H1 (cell line): ENCODE results near the gene KISS1R. TPM values are rescaled to one million over a fixed set of nuclear protein-coding genes. Genes with fewer than 3 reads are reported as not detected.

Experiments used
- CTCF ChIA-PET: fragments of 300-600 bp; sonication (Branson Sonifier 250); formaldehyde crosslinking; loops from one replicate; lab custom pipeline; 2021; ENCODE audit not compliant: partially characterized antibody; lab: Charles Lee
- POLR2A ChIA-PET: fragments of 300-600 bp; sonication (Branson Sonifier 250); formaldehyde crosslinking; loops from one replicate; lab custom pipeline; 2021; ENCODE audit warnings: inconsistent platforms; ENCODE audit not compliant: partially characterized antibody; lab: Charles Lee
- DNase-seq, 2 experiments: peaks; one replicate each; pipeline versions ENCODE4 v3.0.0 to v3.0.0-alpha.2; 2010 to 2022; ENCODE audit warnings: low spot score in 2 of 2, low read depth in 1 of 2, mixed read lengths in 1 of 2
- FAIRE-seq: peaks from 2 replicates; lab custom pipeline; 2011; peaks lifted over from hg19 to GRCh38; lab: Jason Lieb, UNC
- H2AFZ ChIP-seq: 2 replicates; pipeline ENCODE4 v1.8.1; 2012; ENCODE audit warnings: low read length, inconsistent platforms
- H2AK5ac ChIP-seq: 2 replicates; pipeline ENCODE4 v1.6.1; 2013; ENCODE audit warnings: low read depth, low read length
- H2BK120ac ChIP-seq: replicated peaks from 2 replicates; pipeline ENCODE3; 2013; ENCODE audit warnings: low read depth, low read length, inconsistent platforms
- H2BK12ac ChIP-seq: 2 replicates; pipeline ENCODE4 v1.6.1; 2013; ENCODE audit warnings: low read depth, low read length
- H2BK15ac ChIP-seq: 2 replicates; pipeline ENCODE4 v1.6.1; 2013; ENCODE audit warnings: low read length
- H2BK20ac ChIP-seq: 2 replicates; pipeline ENCODE4 v1.6.1; 2013; ENCODE audit warnings: low read length
- H2BK5ac ChIP-seq: 2 replicates; pipeline ENCODE4 v1.6.1; 2013; ENCODE audit warnings: low read depth, low read length
- H3K14ac ChIP-seq: 2 replicates; pipeline ENCODE4 v1.6.1; 2013; ENCODE audit warnings: inconsistent platforms; ENCODE audit not compliant: insufficient read length
- H3K18ac ChIP-seq: 2 replicates; pipeline ENCODE4 v1.6.1; 2013; ENCODE audit warnings: low read length; ENCODE audit errors: extremely low read depth
- H3K23ac ChIP-seq: 2 replicates; pipeline ENCODE4 v1.6.1; 2013; ENCODE audit warnings: inconsistent platforms; ENCODE audit not compliant: insufficient read length
- H3K23me2 ChIP-seq: 2 replicates; pipeline ENCODE4 v1.6.1; 2013; ENCODE audit warnings: low read depth, low read length
- H3K27ac ChIP-seq: 2 replicates; pipeline ENCODE4 v1.6.1; 2011; ENCODE audit warnings: low read depth, low read length, inconsistent platforms
- H3K27me3 ChIP-seq, 4 experiments: replicated peaks in 1 of 4; 1 replicate in 1 of 4; 2 replicates in 3 of 4; pipeline versions ENCODE4 v1.6.1 to v1.8.1; 2011 to 2013; ENCODE audit warnings: low read length in 3 of 4, mild to moderate bottlenecking in 3 of 4, inconsistent platforms in 2 of 4, mixed read lengths in 2 of 4, moderate library complexity in 1 of 4; ENCODE audit not compliant: control insufficient read depth in 3 of 4, insufficient read depth in 3 of 4; ENCODE audit errors: extremely low read depth in 1 of 4
- H3K36me3 ChIP-seq, 4 experiments: 2 replicates each; pipeline versions ENCODE4 v1.6.1 to v1.8.1; 2011 to 2013; ENCODE audit warnings: mild to moderate bottlenecking in 4 of 4, low read length in 3 of 4, moderate library complexity in 2 of 4, control low read depth in 1 of 4, inconsistent platforms in 1 of 4; ENCODE audit not compliant: insufficient read depth in 4 of 4, control insufficient read depth in 2 of 4
- H3K4ac ChIP-seq: replicated peaks from 2 replicates; pipeline ENCODE3; 2013; ENCODE audit warnings: low read length, low read depth, mixed read lengths, inconsistent platforms; ENCODE audit not compliant: insufficient read length
- H3K4me1 ChIP-seq, 4 experiments: replicated peaks in 1 of 4; 1 replicate in 1 of 4; 2 replicates in 3 of 4; pipeline versions ENCODE4 v1.6.1 to v1.8.1; 2011 to 2013; ENCODE audit warnings: low read length in 3 of 4, inconsistent platforms in 2 of 4, mixed read lengths in 1 of 4; ENCODE audit not compliant: insufficient read depth in 4 of 4, control insufficient read depth in 3 of 4
- H3K4me2 ChIP-seq, 2 experiments: 2 replicates each; pipeline versions ENCODE4 v1.6.1 to v1.8.1; 2011 to 2013; ENCODE audit warnings: low read depth in 2 of 2, low read length in 2 of 2, control low read depth in 1 of 2, inconsistent platforms in 1 of 2, mild to moderate bottlenecking in 1 of 2; ENCODE audit not compliant: insufficient read depth in 1 of 2
- H3K4me3 ChIP-seq, 4 experiments: fragments of 200-600, 300-600 bp in 1 of 4; sonication (generic), shearing (Covaris generic), sonication (Bioruptor Twin) in 1 of 4; 2 replicates each; pipeline versions ENCODE4 v1.5.1 to v1.8.1; 2011 to 2016; ENCODE audit warnings: low read length in 4 of 4, low read depth in 3 of 4, control low read depth in 2 of 4, inconsistent platforms in 2 of 4, mild to moderate bottlenecking in 2 of 4, mixed read lengths in 1 of 4, moderate library complexity in 1 of 4; ENCODE audit not compliant: insufficient read depth in 2 of 4; ENCODE audit errors: extremely low read depth in 1 of 4
- H3K56ac ChIP-seq: replicated peaks from 2 replicates; pipeline ENCODE3; 2013; ENCODE audit warnings: low read depth, mild to moderate bottlenecking, mixed read lengths, low read length, inconsistent platforms; ENCODE audit not compliant: insufficient read length
- H3K79me1 ChIP-seq: 2 replicates; pipeline ENCODE4 v1.6.1; 2013; ENCODE audit warnings: low read depth, low read length, control low read depth
- H3K79me2 ChIP-seq, 2 experiments: 2 replicates each; pipeline versions ENCODE4 v1.6.1 to v1.8.1; 2012 to 2013; ENCODE audit warnings: low read length in 2 of 2, mild to moderate bottlenecking in 2 of 2, inconsistent platforms in 1 of 2; ENCODE audit not compliant: insufficient read depth in 2 of 2, control insufficient read depth in 1 of 2
- H3K9ac ChIP-seq, 4 experiments: replicated peaks in 1 of 4; 1 replicate in 1 of 4; 2 replicates in 3 of 4; pipeline versions ENCODE4 v1.6.1 to v1.8.1; 2011 to 2013; ENCODE audit warnings: low read depth in 3 of 4, low read length in 3 of 4, control low read depth in 2 of 4, mild to moderate bottlenecking in 2 of 4, moderate library complexity in 2 of 4, inconsistent platforms in 1 of 4; ENCODE audit errors: extremely low read depth in 1 of 4
- H3K9me3 ChIP-seq, 2 experiments: 2 replicates each; pipeline versions ENCODE4 v1.6.1 to v1.8.1; 2012 to 2013; ENCODE audit warnings: mild to moderate bottlenecking in 2 of 2, moderate library complexity in 2 of 2, control low read depth in 1 of 2, inconsistent platforms in 1 of 2, low read depth in 1 of 2, low read length in 1 of 2, mixed read lengths in 1 of 2; ENCODE audit not compliant: insufficient read depth in 2 of 2
- H4K20me1 ChIP-seq, 2 experiments: replicated peaks in 1 of 2; 2 replicates each; pipeline versions ENCODE3 to v1.8.1; 2011 to 2013; ENCODE audit warnings: inconsistent platforms in 2 of 2, low read length in 2 of 2, mild to moderate bottlenecking in 1 of 2; ENCODE audit not compliant: insufficient read depth in 2 of 2, control insufficient read depth in 1 of 2
- H4K5ac ChIP-seq: 2 replicates; pipeline ENCODE4 v1.6.1; 2013; ENCODE audit warnings: low read length, low read depth, mixed read lengths, inconsistent platforms; ENCODE audit not compliant: insufficient read length
- H4K8ac ChIP-seq: 2 replicates; pipeline ENCODE4 v1.8.0; 2013; ENCODE audit warnings: mild to moderate bottlenecking, moderate library complexity, low read length, inconsistent platforms; ENCODE audit not compliant: insufficient read depth; ENCODE audit errors: extremely low read depth
- H4K91ac ChIP-seq: replicated peaks from 2 replicates; pipeline ENCODE3; 2013; ENCODE audit warnings: low read length, mixed read lengths, inconsistent platforms; ENCODE audit not compliant: insufficient read length
- ATF3 ChIP-seq: IDR thresholded peaks from 2 replicates; pipeline ENCODE4 v1.6.1; 2011; ENCODE audit warnings: low read depth, mild to moderate bottlenecking, low read length; ENCODE audit not compliant: insufficient read depth
- BACH1 ChIP-seq: IDR thresholded peaks from 2 replicates; pipeline ENCODE4 v1.6.1; 2012; ENCODE audit warnings: low read length, improper control_type of control experiment
- CBX8 ChIP-seq: fragments of 300-800, 300-1000 bp; sonication (generic); IDR thresholded peaks from 2 replicates; pipeline ENCODE4 v1.7.1; 2016; ENCODE audit warnings: low read depth, low read length, borderline replicate concordance
- PHF8 ChIP-seq: fragments of 200-600 bp; sonication (generic); conservative IDR thresholded peaks from 2 replicates; pipeline ENCODE4 v1.7.1; 2012; ENCODE audit warnings: low read depth, mild to moderate bottlenecking, inconsistent platforms, low read length, moderate library complexity
- RAD21 ChIP-seq, 2 experiments: IDR thresholded peaks in 1 of 2; conservative IDR thresholded peaks in 1 of 2; 2 replicates each; pipeline ENCODE4 v1.6.1; 2011; ENCODE audit warnings: low read depth in 2 of 2, low read length in 2 of 2, improper control_type of control experiment in 1 of 2, inconsistent platforms in 1 of 2, mild to moderate bottlenecking in 1 of 2, moderate library complexity in 1 of 2
- RXRA ChIP-seq: IDR thresholded peaks from 2 replicates; pipeline ENCODE4 v1.6.1; 2011; ENCODE audit warnings: low read depth, mild to moderate bottlenecking, low read length, moderate library complexity; ENCODE audit not compliant: insufficient read depth
- WGBS, 2 experiments: shearing (Covaris generic) in 1 of 2; methylation state at CpG; one replicate each; pipeline versions ENCODE4 v1.1.6 to v1.1.7; 2013 to 2015; ENCODE audit warnings: low lambda C conversion rate in 2 of 2, mixed read lengths in 2 of 2, inconsistent platforms in 1 of 2, low coverage in 1 of 2, missing lambda C conversion rate in 1 of 2; ENCODE audit not compliant: insufficient replicate concordance in 2 of 2, insufficient coverage in 1 of 2, insufficient read length in 1 of 2; ENCODE audit errors: extremely low coverage in 1 of 2, missing lambda C conversion rate in 1 of 2; 5-methylcytosine and 5-hydroxymethylcytosine counted together
- polyA plus RNA-seq, 7 experiments: library from polyadenylated mRNA; depleted of rRNA in 3 of 7; stranded (reverse) in 5 of 7; unstranded in 2 of 7; fragments of >200 nt in 5 of 7; fragments of 200-250 nt in 2 of 7; gene quantifications; 1 replicate in 5 of 7; 2 replicates in 1 of 7; 4 replicates in 1 of 7; pipeline versions ENCODE4 v1.2.1 to v1.2.3, GENCODE V29; 2011 to 2013; ENCODE audit warnings: missing spikeins in 2 of 7, mixed read lengths in 2 of 7
- total RNA-seq: library from RNA; stranded (reverse); fragmentation: NEBNext Ultra II Directional; extraction: Animal tissue kit (Norgen Biotek cat#: 25700); gene quantifications from 2 replicates; pipeline ENCODE4 v1.2.1, GENCODE V29; 2021

Gene KISS1R
- total and polyA plus RNA-seq, 2 of the 8 experiments (the other 6 are each of a cell fraction or from before 2014, with no cell fraction given), result 2.3 to 2.7 TPM

GRCh38 chr19:885536-886224 is 31.5 kb upstream of the KISS1R start:
- Histone ChIP-seq H3K4me1 (no peaks in the 10 kb centered on the region), H3K79me2 (no peaks in the 10 kb centered on the region), H2BK20ac (no peak overlapping the region), H4K91ac (no peak overlapping the region), H2BK120ac (no peak overlapping the region), H3K27ac (no peak overlapping the region), H3K23ac (no peak overlapping the region), H3K23me2 (no peaks in the 10 kb centered on the region), H3K36me3 (peaks cover 0 to 31% (median 14%) of the 10 kb centered on the region in 4 experiments; a peak in 4 of 8 replicates), H2BK15ac (no peak overlapping the region), H2BK12ac (peak overlapping the region; percentile 68; the same call in 1 of the 2 replicates), H2AFZ (no peak overlapping the region), H3K14ac (no peak overlapping the region), H3K9me3 (no peaks in the 10 kb centered on the region), H2AK5ac (peak overlapping the region; percentile 24; the same call in 1 of the 2 replicates), H4K20me1 (peaks cover 5 to 15% of the 10 kb centered on the region in 2 experiments), H3K56ac (no peak overlapping the region), H3K79me1 (peaks cover 5% of the 10 kb centered on the region), H3K4me2 (no peak overlapping the region), H3K27me3 (no peaks in the 10 kb centered on the region), H3K18ac (no peak overlapping the region), H4K8ac (no peak overlapping the region; the same call in 1 of the 2 replicates), H4K5ac (no peak overlapping the region), H3K4ac (no peak overlapping the region), H3K9ac (no peak overlapping the region), H3K4me3 (no peak overlapping the region), H2BK5ac (peak overlapping the region; percentile 44; the same call in 1 of the 2 replicates)
- ChIA-PET CTCF (no interaction called here), POLR2A (interaction anchor here (8.8 kb wide), 1 partner anchor 8 kb away, joined by 82 read pairs; no protein-coding TSS in a partner anchor)
- WGBS, 2 experiments, result 96% methylated on average over 62 of the region's 64 CpGs; no CpG with 5 or more reads in 1 of the 2 experiments
- DNase-seq, result no peak
- no peak for FAIRE-seq
- TF ChIP-seq PHF8 (no peak), CBX8 (no peak), BACH1 (no peak), ATF3 (no peak), RXRA (no peak), RAD21 (IDR thresholded peaks at IDR 0.05 in 1 of 2, conservative IDR thresholded peaks at IDR 0.05 in 1 of 2; ENCODE audit: low read depth in 2 of 2, low read length in 2 of 2) (no peak)
